Measurements from ENCODE around the gene VIL1. TPM values are rescaled to one million over a fixed set of nuclear protein-coding genes. Genes with fewer than 3 reads are reported as not detected.

Gene VIL1
- total RNA-seq, 1 experiment from 2014 or later: 0.49 TPM

DNA sequence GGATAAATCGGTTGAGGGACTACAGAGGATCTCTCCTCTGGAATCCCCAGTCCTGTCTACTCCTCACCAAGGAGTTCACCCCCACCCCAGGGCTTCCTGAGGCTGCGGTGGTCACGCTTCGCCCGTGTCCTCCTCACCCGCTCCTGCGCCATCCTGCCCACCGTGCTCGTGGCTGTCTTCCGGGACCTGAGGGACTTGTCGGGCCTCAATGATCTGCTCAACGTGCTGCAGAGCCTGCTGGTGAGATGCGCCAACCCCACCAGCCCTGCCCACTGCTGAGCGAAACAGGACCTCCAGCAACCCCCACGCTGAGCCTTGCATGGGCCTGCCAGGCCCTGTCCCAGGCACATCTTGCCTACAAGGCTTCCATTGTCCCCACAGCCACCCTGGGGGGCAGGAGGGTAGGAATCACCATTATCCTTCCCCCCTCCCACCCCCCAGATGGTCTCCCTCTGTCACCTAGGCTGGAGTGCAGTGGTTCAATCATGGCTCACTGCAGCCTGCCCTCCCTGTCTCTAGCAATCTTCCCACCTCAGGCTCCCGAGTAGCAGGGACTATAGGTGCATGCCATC, 25.9 kb upstream of the VIL1 start:
- Histone ChIP-seq H3K36me3 (ENCODE audit: control insufficient read depth in 1 of 2, insufficient read depth in 2 of 2, low read length in 2 of 2) (no peaks in the 10 kb centered on the region), H3K4me3 (replicated peaks in 1 of 2; ENCODE audit: low read depth in 1 of 2, low read length in 2 of 2) (no peak overlapping the region), H2AFZ (ENCODE audit: low read depth, low read length, poor library complexity, severe bottlenecking) (no peak overlapping the region), H3K79me2 (ENCODE audit: insufficient read depth, low read length) (no peaks in the 10 kb centered on the region; the same call in 1 of the 2 replicates), H3K9me2 (ENCODE audit: insufficient read depth) (no peaks in the 10 kb centered on the region), H4K20me1 (ENCODE audit: insufficient read depth) (no peaks in the 10 kb centered on the region), H3K9ac (ENCODE audit: low read length) (no peak overlapping the region), H3K27ac (ENCODE audit: low read depth, low read length) (no peak overlapping the region), H3K4me1 (ENCODE audit: control insufficient read depth in 1 of 2, insufficient read depth in 2 of 2, low read length in 2 of 2) (peaks cover 24 to 41% of the 10 kb centered on the region in 2 experiments), H3K27me3 (ENCODE audit: insufficient read depth, low read length) (no peaks in the 10 kb centered on the region), H3K4me2 (ENCODE audit: low read length) (no peak overlapping the region), H3K9me3 (ENCODE audit: control insufficient read depth in 1 of 2, insufficient read depth in 1 of 2, low read depth in 1 of 2, low read length in 2 of 2) (no peaks in the 10 kb centered on the region)
- DNase-seq (ENCODE audit: low read depth, low spot score): no peak
- ATAC-seq: no peak
- intact Hi-C loops (cut with micrococcal nuclease): no loop called here
- TF ChIP-seq REST (IDR thresholded peaks at IDR 0.05; ENCODE audit: low read depth): no peak
- ChIA-PET CTCF (interaction anchor here (0.7 to 1.5 kb wide), 4 partner anchors 91 to 122 kb away, joined by 3 to 4 read pairs (median 4); partner anchors contain the start of genes AAMP and PNKD), RAD21 (ENCODE audit: low non-redundant PET in 1 of 2, low total read pairs in 2 of 2, uncharacterized antibody in 2 of 2, unreplicated experiment in 2 of 2) (no interaction called here), POLR2A (interaction anchor here (0.6 to 1.2 kb wide), 4 partner anchors 37 to 123 kb away, joined by 3 to 9 read pairs (median 4); partner anchors contain the start of genes AAMP and PNKD)
- no TSS peak for BruUV-seq (replicated peaks)

DNA sequence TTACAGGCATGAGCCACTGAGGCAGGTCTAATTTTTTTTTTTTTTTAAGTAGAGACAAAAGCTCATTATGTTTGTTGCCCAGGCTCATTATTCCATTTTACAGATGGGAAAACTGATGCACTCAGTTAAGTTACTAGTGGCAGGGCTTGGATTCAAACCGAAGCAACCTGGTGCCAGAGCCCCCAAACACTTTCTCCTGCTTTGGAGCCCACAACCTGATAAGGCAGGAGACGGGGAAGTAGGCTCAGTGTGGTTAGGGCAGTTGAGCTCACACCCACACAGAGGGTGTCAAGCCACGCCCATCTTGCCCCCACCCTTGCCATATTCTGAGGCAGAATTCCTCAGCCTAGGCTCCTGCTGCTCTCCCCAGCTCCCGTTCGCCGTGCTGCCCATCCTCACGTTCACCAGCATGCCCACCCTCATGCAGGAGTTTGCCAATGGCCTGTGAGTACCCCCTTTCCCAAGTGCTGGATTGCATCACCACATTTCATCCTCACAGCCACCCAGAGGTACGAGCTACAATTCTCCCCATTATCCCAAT, 25.1 kb upstream of the VIL1 start:
- intact Hi-C loops (cut with micrococcal nuclease): no loop called here
- peaks cover 24 to 48% of the 10 kb centered on the region in 2 experiments for H3K4me1 ChIP-seq (ENCODE audit: control insufficient read depth in 1 of 2, insufficient read depth in 2 of 2, low read length in 2 of 2)
- POLR2A ChIA-PET: interaction anchor here (0.6 to 1.2 kb wide), 3 partner anchors 107 to 124 kb away, joined by 3 to 9 read pairs (median 5); partner anchors contain the start of genes AAMP and PNKD
- H3K9me2 ChIP-seq (ENCODE audit: insufficient read depth): no peaks in the 10 kb centered on the region
- H3K27me3 ChIP-seq (ENCODE audit: insufficient read depth, low read length): no peaks in the 10 kb centered on the region
- peak overlapping the region; percentile 90; the same call in 1 of the 2 replicates for H3K4me2 ChIP-seq (ENCODE audit: low read length)
- no peak overlapping the region for H3K9ac ChIP-seq (ENCODE audit: low read length)
- ATAC-seq (no peak), DNase-seq (ENCODE audit: low read depth, low spot score) (no peak)
- H3K4me3 ChIP-seq (replicated peaks in 1 of 2; ENCODE audit: low read depth in 1 of 2, low read length in 2 of 2): no peak overlapping the region
- no peaks in the 10 kb centered on the region for H4K20me1 ChIP-seq (ENCODE audit: insufficient read depth)
- no peaks in the 10 kb centered on the region for H3K9me3 ChIP-seq (ENCODE audit: control insufficient read depth in 1 of 2, insufficient read depth in 1 of 2, low read depth in 1 of 2, low read length in 2 of 2)
- no peak overlapping the region for H3K27ac ChIP-seq (ENCODE audit: low read depth, low read length)
- H3K79me2 ChIP-seq (ENCODE audit: insufficient read depth, low read length): peaks cover 4% of the 10 kb centered on the region; the same call in 1 of the 2 replicates
- H3K36me3 ChIP-seq (ENCODE audit: control insufficient read depth in 1 of 2, insufficient read depth in 2 of 2, low read length in 2 of 2): no peaks in the 10 kb centered on the region
- H2AFZ ChIP-seq (ENCODE audit: low read depth, low read length, poor library complexity, severe bottlenecking): no peak overlapping the region
- CTCF ChIA-PET: interaction anchor here (0.7 to 1.5 kb wide), 6 partner anchors 92 to 122 kb away, joined by 3 to 4 read pairs (median 4); no protein-coding TSS in a partner anchor
- RAD21 ChIA-PET (ENCODE audit: low non-redundant PET in 1 of 2, low total read pairs in 2 of 2, uncharacterized antibody in 2 of 2, unreplicated experiment in 2 of 2): no interaction called here
- BruUV-seq (replicated peaks): no TSS peak
- TF ChIP-seq JUND (IDR thresholded peaks at IDR 0.05) (no peak), ZNF274 (IDR thresholded peaks at IDR 0.05; ENCODE audit: low read depth, low read length) (no peak), CBX3 (IDR thresholded peaks at IDR 0.05; ENCODE audit: low read depth) (no peak), FOSL1 (IDR thresholded peaks at IDR 0.05; ENCODE audit: low read depth) (no peak), REST (IDR thresholded peaks at IDR 0.05; ENCODE audit: low read depth) (no peak), ELF1 (IDR thresholded peaks at IDR 0.05; ENCODE audit: borderline replicate concordance, low read depth) (no peak), SRF (IDR thresholded peaks at IDR 0.05; ENCODE audit: low read depth) (no peak), EGR1 (IDR thresholded peaks at IDR 0.05; ENCODE audit: low read depth) (no peak), YY1 (IDR thresholded peaks at IDR 0.05; ENCODE audit: extremely low read depth, insufficient replicate concordance, low read depth, low read length) (no peak), POLR2AphosphoS5 (IDR thresholded peaks at IDR 0.05; ENCODE audit: low read depth, low read length) (no peak)
- TF ChIP-seq, protein P1, sequence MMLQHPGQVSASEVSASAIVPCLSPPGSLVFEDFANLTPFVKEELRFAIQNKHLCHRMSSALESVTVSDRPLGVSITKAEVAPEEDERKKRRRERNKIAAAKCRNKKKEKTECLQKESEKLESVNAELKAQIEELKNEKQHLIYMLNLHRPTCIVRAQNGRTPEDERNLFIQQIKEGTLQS (IDR thresholded peaks at IDR 0.05): no peak
